ENCODE measurements around the gene MVD. TPM values are rescaled to one million over a fixed set of nuclear protein-coding genes. Genes with fewer than 3 reads are reported as not detected.
A peak's percentile ranks its signal among the peaks of the same experiment; 100 is the strongest.

Gene MVD
- total and polyA plus RNA-seq, 2 of the 13 experiments (the other 11 are each of a cell fraction or from before 2014, with no cell fraction given) = 28.1 to 187 TPM

GRCh38 chr16:88628512-88628974, 34.3 kb downstream of the MVD start (continued):
- TF ChIP-seq ZNF362 (CRISPR knock-in tag; IDR thresholded peaks at IDR 0.05; ENCODE audit: borderline replicate concordance) = no peak
- peak; percentile 39; the same call in 1 of the 2 replicates for TF ChIP-seq RAD21 (CRISPR knock-in tag; IDR thresholded peaks at IDR 0.05)
- TF ChIP-seq FOXJ3 (CRISPR knock-in tag; IDR thresholded peaks at IDR 0.05; ENCODE audit: borderline replicate concordance) = no peak
- TF ChIP-seq MLLT10 (CRISPR knock-in tag; IDR thresholded peaks at IDR 0.05) = no peak
- peak; percentile 11; the same call in 1 of the 2 replicates for TF ChIP-seq SMC3 (IDR thresholded peaks at IDR 0.05; ENCODE audit: low read length)
- TF ChIP-seq ZNF263 (CRISPR knock-in tag; IDR thresholded peaks at IDR 0.05) = peak; percentile 39; the same call in 1 of the 2 replicates
- TF ChIP-seq SNAPC2 (CRISPR knock-in tag; IDR thresholded peaks at IDR 0.05) = no peak
- TF ChIP-seq ATF5 (CRISPR knock-in tag; IDR thresholded peaks at IDR 0.05; ENCODE audit: low read depth) = no peak
- TF ChIP-seq GZF1 (CRISPR knock-in tag; IDR thresholded peaks at IDR 0.05) = no peak
- TF ChIP-seq TCF7 (IDR thresholded peaks at IDR 0.05; ENCODE audit: low read depth) = no peak
- TF ChIP-seq NR3C1 (CRISPR knock-in tag; IDR thresholded peaks at IDR 0.05) = no peak
- TF ChIP-seq SETDB1 (CRISPR knock-in tag; IDR thresholded peaks at IDR 0.05; ENCODE audit: borderline replicate concordance) = no peak
- no peak for TF ChIP-seq ZNF484 (CRISPR knock-in tag; IDR thresholded peaks at IDR 0.05; ENCODE audit: borderline replicate concordance, low read depth)
- no peak for TF ChIP-seq SRSF4 (IDR thresholded peaks at IDR 0.05; ENCODE audit: low read depth, low read length, poor library complexity, severe bottlenecking)
- TF ChIP-seq GTF2F1 (IDR thresholded peaks at IDR 0.05; ENCODE audit: low read length) = no peak
- TF ChIP-seq JUN (CRISPR knock-in tag; IDR thresholded peaks at IDR 0.05) = no peak
- peak; percentile 39; the same call in 1 of the 2 replicates for TF ChIP-seq ZMYM4 (CRISPR knock-in tag; IDR thresholded peaks at IDR 0.05)
- TF ChIP-seq ZNF343 (CRISPR knock-in tag; IDR thresholded peaks at IDR 0.05) = no peak
- no peak for TF ChIP-seq CEBPG (CRISPR knock-in tag; IDR thresholded peaks at IDR 0.05)
- TF ChIP-seq ZBTB38 (CRISPR knock-in tag; IDR thresholded peaks at IDR 0.05) = peak; percentile 99
- no peak for TF ChIP-seq POLR2AphosphoS2 (IDR thresholded peaks at IDR 0.05; ENCODE audit: low read depth, low read length)
- no peak for TF ChIP-seq SNAPC5 (CRISPR knock-in tag; IDR thresholded peaks at IDR 0.05; ENCODE audit: borderline replicate concordance)
- no peak for TF ChIP-seq HBP1 (CRISPR knock-in tag; IDR thresholded peaks at IDR 0.05; ENCODE audit: low read depth)
- TF ChIP-seq SKIL (CRISPR knock-in tag; IDR thresholded peaks at IDR 0.05; ENCODE audit: borderline replicate concordance) = no peak
- no peak for TF ChIP-seq KAT7 (CRISPR knock-in tag; IDR thresholded peaks at IDR 0.05; ENCODE audit: borderline replicate concordance)
- TF ChIP-seq RORA (CRISPR knock-in tag; IDR thresholded peaks at IDR 0.05) = no peak
- no peak for TF ChIP-seq ZNF138 (CRISPR knock-in tag; IDR thresholded peaks at IDR 0.05; ENCODE audit: low read depth)
- TF ChIP-seq MAFF (IDR thresholded peaks at IDR 0.05; ENCODE audit: low read depth, low read length) = no peak
- no peak for TF ChIP-seq POGZ (CRISPR knock-in tag; IDR thresholded peaks at IDR 0.05)

All from HepG2 (cell line).